ENCODE results near the gene TMEM267. TPM values are rescaled to one million over a fixed set of nuclear protein-coding genes. Genes with fewer than 3 reads are reported as not detected.

TMEM267 gene
- total RNA-seq, 1 experiment from 2014 or later, result 19.5 TPM

DNA sequence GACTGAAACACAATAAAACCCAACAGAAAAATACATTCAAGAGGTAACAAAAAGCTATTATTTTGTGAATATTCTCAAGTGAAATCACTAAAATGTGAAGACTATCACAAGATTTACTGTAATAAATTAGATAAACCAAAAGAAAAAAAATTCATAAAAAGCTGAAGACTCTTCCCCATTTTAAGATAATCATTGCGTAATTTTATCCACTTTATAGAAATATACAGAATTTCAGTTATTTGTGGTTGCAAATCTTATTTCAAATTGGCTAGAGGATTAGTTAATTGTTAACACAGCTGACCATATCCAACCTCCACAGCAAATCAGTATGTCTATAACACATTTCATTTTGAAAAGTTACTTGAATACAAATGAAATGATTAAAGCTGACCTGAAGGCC, 7.7 kb upstream of the TMEM267 start:
- Mint-ChIP-seq H3K4me1 (ENCODE audit: insufficient read depth, unreplicated experiment) (no peaks in the 10 kb centered on the region), H3K27me3 (ENCODE audit: insufficient read depth, unreplicated experiment) (no peaks in the 10 kb centered on the region), H3K9me3 (ENCODE audit: unreplicated experiment) (no peaks in the 10 kb centered on the region), H3K27ac (ENCODE audit: low read depth, unreplicated experiment) (no peak overlapping the region), H3K4me3 (ENCODE audit: unreplicated experiment) (no peak overlapping the region), H3K36me3 (ENCODE audit: insufficient read depth, unreplicated experiment) (no peaks in the 10 kb centered on the region)
- no TSS peak for BruUV-seq (replicated peaks)
- intact Hi-C loops (cut with micrococcal nuclease), result no loop called here
- TF ChIP-seq, protein P1, sequence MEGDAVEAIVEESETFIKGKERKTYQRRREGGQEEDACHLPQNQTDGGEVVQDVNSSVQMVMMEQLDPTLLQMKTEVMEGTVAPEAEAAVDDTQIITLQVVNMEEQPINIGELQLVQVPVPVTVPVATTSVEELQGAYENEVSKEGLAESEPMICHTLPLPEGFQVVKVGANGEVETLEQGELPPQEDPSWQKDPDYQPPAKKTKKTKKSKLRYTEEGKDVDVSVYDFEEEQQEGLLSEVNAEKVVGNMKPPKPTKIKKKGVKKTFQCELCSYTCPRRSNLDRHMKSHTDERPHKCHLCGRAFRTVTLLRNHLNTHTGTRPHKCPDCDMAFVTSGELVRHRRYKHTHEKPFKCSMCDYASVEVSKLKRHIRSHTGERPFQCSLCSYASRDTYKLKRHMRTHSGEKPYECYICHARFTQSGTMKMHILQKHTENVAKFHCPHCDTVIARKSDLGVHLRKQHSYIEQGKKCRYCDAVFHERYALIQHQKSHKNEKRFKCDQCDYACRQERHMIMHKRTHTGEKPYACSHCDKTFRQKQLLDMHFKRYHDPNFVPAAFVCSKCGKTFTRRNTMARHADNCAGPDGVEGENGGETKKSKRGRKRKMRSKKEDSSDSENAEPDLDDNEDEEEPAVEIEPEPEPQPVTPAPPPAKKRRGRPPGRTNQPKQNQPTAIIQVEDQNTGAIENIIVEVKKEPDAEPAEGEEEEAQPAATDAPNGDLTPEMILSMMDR (IDR thresholded peaks at IDR 0.05; ENCODE audit: unreplicated experiment), result no peak
- ChIA-PET CTCF (interaction anchor here (0.7 to 0.8 kb wide), 2 partner anchors 102 to 581 kb away, joined by 3 to 5 read pairs; no protein-coding TSS in a partner anchor), POLR2A (interaction anchor here (0.6 to 1.7 kb wide), 2 partner anchors 18 to 23 kb away, joined by 3 to 4 read pairs; partner anchors contain the start of gene C5orf34)
- no peak for DNase-seq (ENCODE audit: unreplicated experiment)

DNA sequence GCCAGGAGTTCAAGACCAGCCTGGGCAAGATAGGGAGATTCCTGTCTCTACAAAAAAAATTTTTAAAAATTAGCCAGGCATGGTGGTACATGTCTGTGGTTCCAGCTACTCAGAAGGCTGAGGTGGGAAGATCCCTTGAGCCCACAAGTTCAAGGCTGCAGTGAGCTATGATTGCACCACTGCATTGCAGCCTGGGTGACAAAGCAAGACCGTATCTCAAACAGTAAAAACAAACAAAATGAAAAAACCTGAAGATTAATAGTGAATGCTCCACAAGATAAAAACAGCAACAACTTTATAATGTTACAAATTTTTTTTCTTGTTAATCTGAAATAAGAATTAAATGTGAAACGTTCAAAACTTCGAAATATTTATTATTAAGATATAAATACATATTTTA, 2.7 kb upstream of the TMEM267 start:
- POLR2A ChIA-PET, result interaction anchor here (1.0 to 5.0 kb wide), 4 partner anchors 65 to 174 kb away, joined by 4 to 78 read pairs (median 18); no protein-coding TSS in a partner anchor
- intact Hi-C loops (cut with micrococcal nuclease), result no loop called here

DNA sequence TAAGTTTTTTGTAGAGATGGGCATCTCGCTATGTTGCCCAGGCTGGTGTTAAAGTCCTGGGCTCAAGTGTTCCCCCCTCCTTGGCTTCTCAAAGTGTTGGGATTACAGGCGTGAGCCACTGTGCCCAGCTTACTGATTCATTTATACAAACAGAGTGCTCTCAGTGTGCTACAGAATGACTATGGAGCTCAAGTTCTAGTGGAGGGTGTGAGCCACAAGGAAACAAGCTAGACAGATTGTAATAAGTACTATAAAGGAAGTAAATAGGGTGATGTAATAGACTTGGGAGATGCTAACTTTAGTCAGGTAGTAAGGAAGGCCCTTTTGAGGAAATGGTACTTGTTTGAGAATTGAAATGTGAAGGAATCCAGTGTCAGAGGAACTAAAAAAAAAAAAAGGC, 1.7 kb upstream of the TMEM267 start:
- Mint-ChIP-seq H3K4me1 (ENCODE audit: insufficient read depth, unreplicated experiment) (peaks cover 11% of the 10 kb centered on the region), H3K36me3 (ENCODE audit: insufficient read depth, unreplicated experiment) (peaks cover 16% of the 10 kb centered on the region), H3K4me3 (ENCODE audit: unreplicated experiment) (no peak overlapping the region), H3K9me3 (ENCODE audit: unreplicated experiment) (no peaks in the 10 kb centered on the region), H3K27me3 (ENCODE audit: insufficient read depth, unreplicated experiment) (no peaks in the 10 kb centered on the region), H3K27ac (ENCODE audit: low read depth, unreplicated experiment) (peak overlapping the region; percentile 94)
- ChIA-PET POLR2A (interaction anchor here (0.7 to 5.0 kb wide), 11 partner anchors 13 to 173 kb away, joined by 3 to 113 read pairs (median 16); partner anchors contain the start of gene NNT), CTCF (interaction anchor here (0.8 to 4.5 kb wide), 15 partner anchors 11 to 365 kb away, joined by 3 to 142 read pairs (median 13); partner anchors contain the start of genes CCL28 and ZNF131)
- intact Hi-C loops (cut with micrococcal nuclease), result loop anchor here (2.0 kb wide), 1 partner anchor 259 kb away; no protein-coding TSS in a partner anchor
- no peak for DNase-seq (ENCODE audit: unreplicated experiment)
- TF ChIP-seq, protein P1 (IDR thresholded peaks at IDR 0.05; ENCODE audit: unreplicated experiment), result no peak
- BruUV-seq (replicated peaks), result no TSS peak

More for the DNA sequence above, 2.7 kb upstream of the TMEM267 start:
- no peak overlapping the region for H3K27ac Mint-ChIP-seq (ENCODE audit: low read depth, unreplicated experiment)
- peaks cover 16% of the 10 kb centered on the region for H3K36me3 Mint-ChIP-seq (ENCODE audit: insufficient read depth, unreplicated experiment)
- TF ChIP-seq, protein P1 (IDR thresholded peaks at IDR 0.05; ENCODE audit: unreplicated experiment), result no peak
- H3K4me1 Mint-ChIP-seq (ENCODE audit: insufficient read depth, unreplicated experiment), result peaks cover 11% of the 10 kb centered on the region
- no TSS peak for BruUV-seq (replicated peaks)
- no peaks in the 10 kb centered on the region for H3K9me3 Mint-ChIP-seq (ENCODE audit: unreplicated experiment)
- H3K27me3 Mint-ChIP-seq (ENCODE audit: insufficient read depth, unreplicated experiment), result no peaks in the 10 kb centered on the region
- CTCF ChIA-PET, result interaction anchor here (0.6 to 4.5 kb wide), 8 partner anchors 11 to 259 kb away, joined by 3 to 142 read pairs (median 10); partner anchors contain the start of gene CCL28
- no peak overlapping the region for H3K4me3 Mint-ChIP-seq (ENCODE audit: unreplicated experiment)
- no peak for DNase-seq (ENCODE audit: unreplicated experiment)

DNA sequence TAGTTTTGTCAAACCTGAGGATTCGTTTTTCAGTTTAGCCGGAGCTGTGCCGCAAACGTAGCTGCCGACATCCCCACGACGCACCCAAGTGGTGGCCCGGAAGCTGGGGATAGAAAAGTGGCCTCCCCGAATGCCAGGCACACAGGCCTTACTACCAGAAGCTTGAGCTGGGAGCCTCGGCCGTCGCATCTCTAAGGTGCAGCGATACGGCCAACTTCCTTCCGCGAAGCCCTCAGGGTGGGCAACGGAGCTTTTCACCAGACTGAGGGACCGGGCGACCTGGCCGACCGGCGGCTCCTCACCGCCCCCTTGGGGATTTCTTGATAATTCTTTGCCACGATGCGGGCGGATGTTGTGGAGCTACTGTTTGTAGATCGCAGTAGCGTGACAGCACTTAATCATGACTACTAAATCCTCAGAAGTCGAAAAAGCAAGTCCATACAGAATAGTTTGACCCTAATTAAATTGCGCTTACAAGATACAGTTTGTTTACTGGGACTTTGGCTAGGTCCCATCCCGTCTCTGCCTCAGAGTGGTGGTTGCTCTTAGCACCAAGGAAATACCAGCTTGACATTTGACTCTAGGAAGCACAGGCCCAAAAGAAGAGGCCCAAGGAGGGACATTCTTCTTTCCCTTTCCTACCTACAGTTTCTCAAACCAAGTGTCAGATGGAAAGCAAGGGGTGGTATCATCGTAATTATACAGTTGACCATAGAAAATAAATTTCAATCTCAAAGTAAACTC, 613 bp upstream of the TMEM267 start:
- peak overlapping the region; percentile 94 for H3K27ac Mint-ChIP-seq (ENCODE audit: low read depth, unreplicated experiment)
- ChIA-PET POLR2A (interaction anchor here (0.6 to 5.0 kb wide), 41 partner anchors 8 to 538 kb away, joined by 3 to 113 read pairs (median 6); partner anchors contain the start of genes C5orf34, CCL28, HMGCS1 and NNT), CTCF (interaction anchor here (0.6 to 4.5 kb wide), 49 partner anchors 9 to 572 kb away, joined by 3 to 142 read pairs (median 4); partner anchors contain the start of genes CCL28, HMGCS1 and ZNF131)
- intact Hi-C loops (cut with micrococcal nuclease), result loop anchor here (1.0 to 2.0 kb wide), 2 partner anchors 84 to 257 kb away; no protein-coding TSS in a partner anchor
- peaks cover 11% of the 10 kb centered on the region for H3K4me1 Mint-ChIP-seq (ENCODE audit: insufficient read depth, unreplicated experiment)
- peak overlapping the region; percentile 77 for H3K4me3 Mint-ChIP-seq (ENCODE audit: unreplicated experiment)
- TF ChIP-seq, protein P1 (IDR thresholded peaks at IDR 0.05; ENCODE audit: unreplicated experiment), result peak; percentile 74
- peak; percentile 85 for DNase-seq (ENCODE audit: unreplicated experiment)
- no peaks in the 10 kb centered on the region for H3K27me3 Mint-ChIP-seq (ENCODE audit: insufficient read depth, unreplicated experiment)
- peaks cover 16% of the 10 kb centered on the region for H3K36me3 Mint-ChIP-seq (ENCODE audit: insufficient read depth, unreplicated experiment)
- TSS peak; percentile 87 for BruUV-seq (replicated peaks)
- H3K9me3 Mint-ChIP-seq (ENCODE audit: unreplicated experiment), result no peaks in the 10 kb centered on the region

All from MCF 10A (cell line).